OCI-LY1 (cell line): ENCODE data around the gene USH2A.

Experiments
- CTCF ChIP-seq: fragments of 200-600 bp; sonication (generic), shearing (Covaris generic); IDR thresholded peaks from 2 replicates; pipeline ENCODE4 v1.5.1; 2017; ENCODE audit warnings: mild to moderate bottlenecking, antibody characterized with exemption, low read length, moderate library complexity, mixed read lengths
- EZH2 ChIP-seq: fragments of 200-600 bp; sonication (generic), shearing (Covaris generic); IDR thresholded peaks from 2 replicates; pipeline ENCODE4 v1.8.0; 2017; ENCODE audit warnings: borderline replicate concordance, mixed run types, mild to moderate bottlenecking, antibody characterized with exemption, low read length, moderate library complexity, mixed read lengths

DNA sequence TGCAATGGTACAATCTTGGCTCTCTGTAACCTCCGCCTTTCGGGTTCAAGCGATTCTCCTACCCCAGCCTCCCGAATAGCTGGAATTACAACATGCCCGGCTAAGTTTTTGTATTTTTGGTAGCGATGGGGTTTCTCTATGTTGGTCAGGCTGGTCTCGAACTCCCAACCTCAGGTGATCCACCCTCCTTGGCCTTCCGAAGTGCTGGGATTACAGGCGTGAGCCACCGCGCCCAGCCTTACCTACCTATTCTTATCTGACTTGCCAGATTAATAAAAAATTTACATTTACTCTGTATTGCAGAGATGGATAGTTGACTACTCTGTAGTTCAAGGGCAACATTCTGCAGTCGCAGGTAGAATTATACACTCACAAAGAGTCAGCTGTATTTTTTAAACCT, 496.6 kb downstream of the USH2A start:
- TF ChIP-seq CTCF: no peak
- no peak for TF ChIP-seq EZH2
